Activated CD4-positive, alpha-beta T cell treated with anti-CD3 and anti-CD28 coated beads for 36 hours (primary cell): ENCODE data around the gene SH3BP4. TPM values are rescaled to one million over a fixed set of nuclear protein-coding genes. Genes with fewer than 3 reads are reported as not detected.
"Not testable (repeated sequence)": the region's sequence is repeated elsewhere in the genome, so short reads cannot be mapped to it uniquely, and the experiment has no call there.

Experiments
- ATAC-seq: fragments of 200-7000 bp; cut with Tn5 transposase; one replicate; pipeline ENCODE4 v1.10.0; 2021; ENCODE audit warnings: mild to moderate bottlenecking, moderate library complexity
- CTCF ChIA-PET: fragments of 350-600 bp; sonication (Branson Sonifier 250); formaldehyde crosslinking; loops from one replicate; lab custom pipeline; 2021; ENCODE audit warnings: antibody characterized with exemption; lab: Charles Lee
- POLR2A ChIA-PET: fragments of 350-600 bp; sonication (Branson Sonifier 250); formaldehyde crosslinking; loops from one replicate; lab custom pipeline; 2021; ENCODE audit warnings: antibody characterized with exemption, inconsistent platforms; lab: Charles Lee
- DNase-seq: peaks from one replicate; pipeline ENCODE4 v3.0.0-alpha.2; 2020
- H3K27ac Mint-ChIP-seq: one replicate; pipeline ENCODE4 v1.8.0; 2021; ENCODE audit warnings: mixed read lengths
- H3K27me3 Mint-ChIP-seq: one replicate; pipeline ENCODE4 v1.8.0; 2021; ENCODE audit warnings: mixed read lengths
- H3K36me3 Mint-ChIP-seq: one replicate; pipeline ENCODE4 v1.8.0; 2021; ENCODE audit warnings: low read depth, mixed read lengths
- H3K4me1 Mint-ChIP-seq: one replicate; pipeline ENCODE4 v1.8.0; 2021; ENCODE audit warnings: mixed read lengths
- H3K4me3 Mint-ChIP-seq: one replicate; pipeline ENCODE4 v1.8.0; 2021; ENCODE audit warnings: mild to moderate bottlenecking, moderate library complexity, mixed read lengths
- H3K9me3 Mint-ChIP-seq: one replicate; pipeline ENCODE4 v1.8.0; 2021; ENCODE audit warnings: low read depth, mixed read lengths
- intact Hi-C, 2 experiments: fragments of 100-400 bp; cut with DNase I in 1 of 2; cut with micrococcal nuclease in 1 of 2; formaldehyde crosslinking; loops; one replicate each; pipeline versions ENCODE4 v1.14.2 to v1.15.1; 2022 to 2024; cut with DNase I, micrococcal nuclease
- total RNA-seq, 2 experiments: library from RNA; stranded (reverse); gene quantifications; one replicate each; pipeline ENCODE4 v1.2.3, GENCODE V29; 2021

SH3BP4 gene
- total RNA-seq, 2 experiments from 2014 or later, result 0.21 to 0.32 TPM

- Mint-ChIP-seq H3K27me3 (peaks cover 7% of the 10 kb centered on the region), H3K4me1 (no peaks in the 10 kb centered on the region), H3K36me3 (no peaks in the 10 kb centered on the region), H3K4me3 (no peak overlapping the region), H3K27ac (no peak overlapping the region), H3K9me3 (no peaks in the 10 kb centered on the region)
- DNase-seq (no peak), ATAC-seq (no peak)
- ChIA-PET POLR2A (no interaction called here), CTCF (interaction anchor here (0.8 to 1.6 kb wide), 2 partner anchors 10 to 97 kb away, joined by 3 to 4 read pairs; no protein-coding TSS in a partner anchor)
- intact Hi-C loops, result no loop called here
These were observed 101.8 kb downstream of the SH3BP4 start for GRCh38 chr2:235053651-235054050.

DNA sequence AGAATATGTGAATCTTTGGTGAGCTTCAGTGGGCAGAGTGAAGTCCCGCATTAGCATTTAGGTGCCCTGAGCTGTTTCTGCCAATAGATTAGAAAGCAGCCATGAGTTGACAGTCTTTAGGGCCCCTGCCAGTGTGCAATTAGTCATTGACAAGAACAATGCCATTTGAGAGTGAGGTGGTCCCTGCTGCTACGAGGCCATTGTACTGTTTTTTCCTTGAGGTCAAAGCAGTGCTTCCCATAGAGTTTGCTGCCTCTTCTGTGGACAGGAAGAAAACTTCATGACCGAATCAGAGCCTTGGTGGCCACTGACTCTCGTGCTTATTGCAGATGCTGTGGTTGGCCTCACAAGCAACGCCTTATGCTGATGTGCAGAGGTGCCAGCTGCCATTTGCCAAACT, 102.7 kb downstream of the SH3BP4 start:
- no peak overlapping the region for H3K4me3 Mint-ChIP-seq
- no peak for DNase-seq
- ATAC-seq, result no peak
- POLR2A ChIA-PET, result no interaction called here
- no peaks in the 10 kb centered on the region for H3K4me1 Mint-ChIP-seq
- CTCF ChIA-PET, result interaction anchor here (0.8 to 1.6 kb wide), 3 partner anchors 9 to 98 kb away, joined by 3 to 4 read pairs (median 4); no protein-coding TSS in a partner anchor
- peaks cover 11% of the 10 kb centered on the region for H3K27me3 Mint-ChIP-seq
- no peak overlapping the region for H3K27ac Mint-ChIP-seq
- H3K9me3 Mint-ChIP-seq, result no peaks in the 10 kb centered on the region
- no peaks in the 10 kb centered on the region for H3K36me3 Mint-ChIP-seq
- intact Hi-C loops, result no loop called here

- Mint-ChIP-seq H3K9me3 (no peaks in the 10 kb centered on the region), H3K27me3 (peaks cover 11% of the 10 kb centered on the region), H3K36me3 (no peaks in the 10 kb centered on the region), H3K27ac (no peak overlapping the region), H3K4me1 (no peaks in the 10 kb centered on the region), H3K4me3 (no peak overlapping the region)
- intact Hi-C loops, result no loop called here
- ChIA-PET POLR2A (no interaction called here), CTCF (interaction anchor here (1.1 kb wide), 1 partner anchor 11 kb away, joined by 4 read pairs; no protein-coding TSS in a partner anchor)
- ATAC-seq (no peak), DNase-seq (no peak)
These were observed 103.1 kb downstream of the SH3BP4 start for GRCh38 chr2:235054919-235055318.

DNA sequence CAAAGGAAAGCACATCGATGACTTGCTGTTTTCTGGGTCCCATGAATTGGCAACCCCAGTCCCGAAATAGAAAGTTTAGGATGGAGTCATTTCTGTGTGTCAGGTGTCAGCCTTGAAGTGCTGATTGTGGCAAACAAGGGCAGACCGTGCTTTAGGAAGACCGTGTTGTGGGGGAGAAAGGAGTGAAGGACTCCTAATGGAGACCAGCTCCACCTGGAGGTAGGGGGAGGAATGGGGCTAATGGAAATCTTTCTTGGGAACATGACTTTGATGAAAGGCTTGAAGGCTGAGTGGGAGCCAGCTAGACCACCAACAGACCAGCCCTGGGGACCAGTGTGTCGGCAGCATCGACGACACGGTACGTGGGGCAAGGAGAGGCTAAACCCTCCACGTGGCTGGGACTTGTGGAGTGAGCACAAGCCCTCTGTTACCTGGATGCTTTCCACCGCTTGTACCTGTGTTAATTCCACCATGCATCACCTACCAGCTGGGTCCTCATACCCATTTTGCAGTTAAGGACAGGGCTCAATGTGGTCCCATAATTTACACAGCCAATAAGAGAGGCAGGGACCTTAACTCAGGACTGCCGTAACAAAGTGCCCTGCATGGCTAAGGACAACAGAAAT, 104.2 kb downstream of the SH3BP4 start:
- Mint-ChIP-seq H3K4me3 (no peak overlapping the region), H3K27ac (no peak overlapping the region), H3K4me1 (no peaks in the 10 kb centered on the region), H3K9me3 (no peaks in the 10 kb centered on the region), H3K27me3 (peaks cover 11% of the 10 kb centered on the region), H3K36me3 (no peaks in the 10 kb centered on the region)
- intact Hi-C loops, result no loop called here
- ATAC-seq (no peak), DNase-seq (no peak)
- ChIA-PET POLR2A (no interaction called here), CTCF (interaction anchor here (1.1 kb wide), 1 partner anchor 10 kb away, joined by 4 read pairs; no protein-coding TSS in a partner anchor)

GRCh38 chr2:235056768-235057167, 105.0 kb downstream of the SH3BP4 start:
- no peak for DNase-seq
- CTCF ChIA-PET, result no interaction called here
- POLR2A ChIA-PET, result interaction anchor here (0.7 kb wide), 1 partner anchor 8 kb away, joined by 6 read pairs; no protein-coding TSS in a partner anchor
- Mint-ChIP-seq H3K27ac (no peak overlapping the region), H3K9me3 (no peaks in the 10 kb centered on the region), H3K4me1 (no peaks in the 10 kb centered on the region), H3K27me3 (peaks cover 9% of the 10 kb centered on the region), H3K36me3 (no peaks in the 10 kb centered on the region), H3K4me3 (no peak overlapping the region)
- no peak for ATAC-seq
- intact Hi-C loops, result no loop called here

- H3K4me3 Mint-ChIP-seq, ATAC-seq, H3K4me1 Mint-ChIP-seq, CTCF ChIA-PET, H3K9me3 Mint-ChIP-seq, intact Hi-C loops, POLR2A ChIA-PET, DNase-seq, H3K27ac Mint-ChIP-seq, H3K36me3 Mint-ChIP-seq: not testable (repeated sequence)
- H3K27me3 Mint-ChIP-seq, result peaks cover 11% of the 10 kb centered on the region
These were observed 105.8 kb downstream of the SH3BP4 start for GRCh38 chr2:235057616-235058015.

DNA sequence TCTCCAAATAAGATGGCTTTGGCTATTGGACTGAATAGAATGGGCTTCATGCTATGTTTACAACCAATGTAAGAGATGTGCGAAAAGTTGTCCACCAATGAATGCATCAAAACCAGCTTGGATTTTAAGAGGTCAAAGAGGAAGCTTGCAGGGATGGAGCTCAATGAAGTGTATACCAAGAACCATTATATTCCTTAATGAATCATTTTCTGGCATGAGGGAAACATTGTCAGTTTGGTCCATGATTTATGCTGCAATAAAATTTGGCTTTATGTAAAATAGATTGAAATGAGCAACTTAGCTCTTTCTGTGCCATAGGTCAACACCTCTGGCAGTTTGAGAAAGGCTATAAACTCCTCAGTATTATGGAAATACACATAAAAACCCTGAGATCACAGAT, 107.3 kb downstream of the SH3BP4 start:
- Mint-ChIP-seq H3K36me3 (no peaks in the 10 kb centered on the region), H3K9me3 (no peaks in the 10 kb centered on the region), H3K4me3 (no peak overlapping the region), H3K27ac (no peak overlapping the region), H3K27me3 (peaks cover 11% of the 10 kb centered on the region), H3K4me1 (no peaks in the 10 kb centered on the region)
- ATAC-seq (no peak), DNase-seq (no peak)
- intact Hi-C loops, result no loop called here
- ChIA-PET CTCF (interaction anchor here (0.6 kb wide), 1 partner anchor 879 kb away, joined by 3 read pairs; no protein-coding TSS in a partner anchor), POLR2A (no interaction called here)

DNA sequence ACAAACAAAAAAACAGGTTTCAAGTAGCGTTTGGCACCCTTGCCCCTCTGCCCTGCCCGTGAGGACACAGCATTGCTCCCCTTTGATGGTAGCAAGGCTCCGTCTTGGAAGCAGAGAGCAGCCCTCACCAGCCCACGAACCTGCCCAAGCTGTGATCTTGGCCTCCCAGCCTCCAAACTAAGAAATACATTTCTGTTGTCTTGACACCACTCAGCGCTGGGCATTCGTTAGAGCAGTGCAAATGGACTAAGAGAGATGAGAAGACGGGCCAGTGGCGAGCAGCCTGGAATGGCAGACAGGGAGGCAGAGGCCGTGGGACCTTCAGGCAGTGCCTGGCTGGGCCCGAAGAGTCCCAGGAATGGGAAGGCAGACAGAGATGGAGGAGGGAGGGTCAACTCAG, 109.8 kb downstream of the SH3BP4 start:
- ATAC-seq, result no peak
- CTCF ChIA-PET, result no interaction called here
- Mint-ChIP-seq H3K27me3 (peaks cover 9% of the 10 kb centered on the region), H3K9me3 (no peaks in the 10 kb centered on the region), H3K36me3 (no peaks in the 10 kb centered on the region), H3K4me1 (no peaks in the 10 kb centered on the region), H3K27ac (no peak overlapping the region), H3K4me3 (no peak overlapping the region)
- intact Hi-C loops, result no loop called here
- POLR2A ChIA-PET, result no interaction called here
- no peak for DNase-seq

- no peak for ATAC-seq
- Mint-ChIP-seq H3K36me3 (no peaks in the 10 kb centered on the region), H3K4me1 (no peaks in the 10 kb centered on the region), H3K27me3 (peaks cover 7% of the 10 kb centered on the region), H3K27ac (no peak overlapping the region), H3K9me3 (no peaks in the 10 kb centered on the region), H3K4me3 (no peak overlapping the region)
- CTCF ChIA-PET, result interaction anchor here (1.3 kb wide), 1 partner anchor 10 kb away, joined by 4 read pairs; no protein-coding TSS in a partner anchor
- POLR2A ChIA-PET, result no interaction called here
- no peak for DNase-seq
- intact Hi-C loops, result no loop called here
These were observed 111.7 kb downstream of the SH3BP4 start for GRCh38 chr2:235063471-235063961.

DNA sequence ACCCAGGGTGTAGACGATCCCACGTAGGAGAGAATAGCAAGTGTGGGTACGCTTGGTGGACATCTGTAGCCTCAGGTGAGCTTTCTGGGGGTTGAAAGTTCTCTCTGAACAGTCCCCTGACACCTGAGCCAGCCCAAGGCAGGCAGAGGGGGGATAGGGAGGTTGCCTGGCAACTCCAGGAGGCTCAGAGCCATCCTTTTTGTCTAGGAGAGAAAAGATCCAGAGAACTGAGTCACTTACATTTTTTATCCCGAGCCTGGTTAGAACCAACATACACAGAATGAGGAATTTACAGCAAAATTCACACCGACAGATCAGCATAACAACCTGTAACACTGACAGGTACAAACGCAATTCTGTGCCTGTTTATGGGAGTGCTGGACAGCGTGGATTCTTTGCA, 113.2 kb downstream of the SH3BP4 start:
- ATAC-seq, result no peak
- H3K4me3 Mint-ChIP-seq, result no peak overlapping the region
- H3K4me1 Mint-ChIP-seq, result no peaks in the 10 kb centered on the region
- H3K27ac Mint-ChIP-seq, result no peak overlapping the region
- no peaks in the 10 kb centered on the region for H3K9me3 Mint-ChIP-seq
- ChIA-PET CTCF (interaction anchor here (1.6 kb wide), 1 partner anchor 10 kb away, joined by 4 read pairs; no protein-coding TSS in a partner anchor), POLR2A (no interaction called here)
- H3K27me3 Mint-ChIP-seq, result peaks cover 4% of the 10 kb centered on the region
- no peak for DNase-seq
- intact Hi-C loops, result no loop called here
- H3K36me3 Mint-ChIP-seq, result no peaks in the 10 kb centered on the region

DNA sequence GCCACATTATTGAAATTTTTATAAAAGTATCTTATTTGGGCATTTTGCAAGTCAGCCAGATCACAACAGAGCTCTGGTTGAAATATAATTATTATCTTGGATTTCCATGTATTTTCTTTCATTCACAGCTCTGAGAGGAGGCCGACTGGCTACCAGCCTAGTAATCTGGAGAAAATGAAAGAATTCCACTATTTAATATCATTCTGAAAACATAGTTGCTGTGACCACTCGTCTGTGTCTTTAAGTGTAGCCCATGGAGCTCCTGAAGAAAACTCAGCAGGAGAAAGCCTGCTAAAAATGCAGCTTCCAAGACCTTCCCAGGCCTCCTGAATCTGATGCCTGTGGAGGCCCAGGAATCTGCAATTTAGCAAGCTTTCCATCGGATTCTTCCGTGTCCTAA, 114.7 kb downstream of the SH3BP4 start:
- no peak overlapping the region for H3K27ac Mint-ChIP-seq
- DNase-seq (no peak), ATAC-seq (no peak)
- ChIA-PET POLR2A (no interaction called here), CTCF (interaction anchor here (0.7 to 1.6 kb wide), 2 partner anchors 11 to 1292 kb away, joined by 3 to 4 read pairs; no protein-coding TSS in a partner anchor)
- intact Hi-C loops, result no loop called here
- peaks cover 7% of the 10 kb centered on the region for H3K27me3 Mint-ChIP-seq
- no peaks in the 10 kb centered on the region for H3K4me1 Mint-ChIP-seq
- H3K9me3 Mint-ChIP-seq, result no peaks in the 10 kb centered on the region
- no peak overlapping the region for H3K4me3 Mint-ChIP-seq
- H3K36me3 Mint-ChIP-seq, result no peaks in the 10 kb centered on the region

GRCh38 chr2:235066895-235067294, 115.1 kb downstream of the SH3BP4 start:
- H3K4me3 Mint-ChIP-seq, result no peak overlapping the region
- H3K4me1 Mint-ChIP-seq, result no peaks in the 10 kb centered on the region
- H3K36me3 Mint-ChIP-seq, result no peaks in the 10 kb centered on the region
- ChIA-PET POLR2A (no interaction called here), CTCF (no interaction called here)
- H3K27ac Mint-ChIP-seq, result no peak overlapping the region
- intact Hi-C loops, result no loop called here
- H3K9me3 Mint-ChIP-seq, result no peaks in the 10 kb centered on the region
- DNase-seq (no peak), ATAC-seq (no peak)
- H3K27me3 Mint-ChIP-seq, result peaks cover 7% of the 10 kb centered on the region
